GM21576 (cell line): Measurements from ENCODE around the gene ZNF420.

Experiments
- ATAC-seq: cut with Tn5 transposase; IDR thresholded peaks from one replicate; pipeline ENCODE4 v1.9.1; 2021; ENCODE audit warnings: mild to moderate bottlenecking, moderate library complexity; ENCODE audit not compliant: unreplicated experiment

ZNF420 gene

GRCh38 chr19:37136111-37136510 is 57.9 kb downstream of the ZNF420 start:
- no peak for ATAC-seq

DNA sequence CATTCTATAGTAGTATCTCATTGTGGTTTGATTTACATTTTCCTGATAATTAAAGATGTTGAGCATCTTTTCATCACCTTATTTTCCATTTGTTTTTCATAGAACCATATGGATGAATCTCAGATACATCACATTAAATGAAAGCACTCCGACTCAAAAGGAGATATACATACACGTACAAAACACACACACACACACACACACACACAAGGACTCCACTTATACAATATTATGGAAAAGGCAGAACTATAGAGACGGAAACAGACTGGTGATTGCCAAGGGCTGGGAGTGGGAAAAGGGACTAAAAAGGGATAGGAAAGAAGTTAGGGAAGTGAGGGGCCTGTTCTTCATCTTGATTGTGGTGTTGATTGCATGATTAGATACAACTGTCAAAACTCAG is 70.0 kb downstream of the ZNF420 start:
- no peak for ATAC-seq

- ATAC-seq: no peak
These were observed 81.9 kb downstream of the ZNF420 start for GRCh38 chr19:37160153-37160552.

- ATAC-seq: no peak
These were observed 87.4 kb downstream of the ZNF420 start for GRCh38 chr19:37165635-37166034.

DNA sequence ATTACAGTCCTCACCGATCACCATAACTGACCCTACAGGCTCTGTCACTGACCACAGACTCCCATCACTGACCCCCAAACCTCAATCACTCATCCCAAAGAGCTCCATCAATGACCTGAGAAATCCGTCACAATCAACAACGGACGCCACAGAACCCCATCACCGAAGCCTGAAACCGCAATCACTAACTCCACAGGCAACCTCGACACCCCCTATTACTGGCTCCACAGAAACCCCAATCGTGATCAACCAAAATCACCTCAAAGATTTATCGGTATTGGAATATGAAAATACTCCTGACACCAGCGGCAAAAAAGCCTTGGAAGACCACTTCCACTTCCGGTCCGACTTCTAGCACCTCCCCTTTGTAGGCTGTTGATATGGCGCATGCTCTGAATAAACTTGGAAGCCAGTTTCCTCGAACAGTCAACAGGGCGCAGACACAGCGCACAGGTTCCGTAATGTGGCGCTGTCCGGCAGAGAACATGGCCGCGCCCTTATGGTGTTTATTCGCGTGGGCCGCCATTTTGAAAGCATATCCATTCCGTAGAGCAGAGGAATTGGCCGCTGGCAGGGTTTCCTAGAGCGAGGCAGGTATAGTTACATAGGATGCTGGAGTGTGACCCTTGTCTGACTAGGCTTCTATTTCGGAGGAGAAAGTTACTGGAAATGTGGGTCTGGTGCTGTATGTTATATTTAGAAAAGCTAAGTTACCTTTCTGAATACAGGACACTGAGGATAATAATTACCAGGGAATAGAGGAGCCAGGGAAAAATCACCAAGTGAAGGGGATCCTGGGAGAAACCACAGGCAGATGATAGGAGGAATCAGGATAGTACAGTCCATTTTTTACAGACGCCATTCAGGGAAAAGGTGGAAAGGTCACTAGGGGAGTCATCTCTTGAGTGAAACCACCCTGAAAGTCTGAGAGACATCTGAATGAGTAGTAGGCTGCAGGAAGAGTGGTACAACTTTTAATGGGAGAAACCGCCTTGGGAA is 94.4 kb downstream of the ZNF420 start, which contains the start of gene ZNF585A:
ZNF585A (minus strand) TSS at position 328 of the 999 bp plus-strand sequence. CDS start 2,785 bp downstream, outside the sequence.
- peak; percentile 93 for ATAC-seq
